Measurements from ENCODE around the gene SMIM1.

Gene SMIM1

GRCh38 chr1:3736708-3737107, 35.8 kb upstream of the SMIM1 start:
- no peak for TF ChIP-seq CTCF (IDR thresholded peaks at IDR 0.05; ENCODE audit: low read depth, low read length, missing control alignments)
- no peak overlapping the region for H3K4me3 ChIP-seq (replicated peaks; ENCODE audit: low read depth, low read length)
- DNase-seq (ENCODE audit: extremely low read depth, low read depth), result no peak

- no peak overlapping the region for H3K4me3 ChIP-seq (replicated peaks; ENCODE audit: low read depth, low read length)
- no peak for TF ChIP-seq CTCF (IDR thresholded peaks at IDR 0.05; ENCODE audit: low read depth, low read length, missing control alignments)
- no peak for DNase-seq (ENCODE audit: extremely low read depth, low read depth)
Measured at GRCh38 chr1:3738943-3739342, 33.6 kb upstream of the SMIM1 start.

- TF ChIP-seq CTCF (IDR thresholded peaks at IDR 0.05; ENCODE audit: low read depth, low read length, missing control alignments), result no peak
- no peak for DNase-seq (ENCODE audit: extremely low read depth, low read depth)
- no peak overlapping the region for H3K4me3 ChIP-seq (replicated peaks; ENCODE audit: low read depth, low read length)
Measured at GRCh38 chr1:3740042-3740441, 32.5 kb upstream of the SMIM1 start.

- no peak overlapping the region for H3K4me3 ChIP-seq (replicated peaks; ENCODE audit: low read depth, low read length)
- no peak for DNase-seq (ENCODE audit: extremely low read depth, low read depth)
- no peak for TF ChIP-seq CTCF (IDR thresholded peaks at IDR 0.05; ENCODE audit: low read depth, low read length, missing control alignments)
Measured at GRCh38 chr1:3740752-3741151, 31.8 kb upstream of the SMIM1 start.

GRCh38 chr1:3741566-3742438, 30.7 kb upstream of the SMIM1 start:
- no peak for TF ChIP-seq CTCF (IDR thresholded peaks at IDR 0.05; ENCODE audit: low read depth, low read length, missing control alignments)

GRCh38 chr1:3742439-3743298, 29.9 kb upstream of the SMIM1 start:
- DNase-seq (ENCODE audit: extremely low read depth, low read depth), result no peak
- no peak for TF ChIP-seq CTCF (IDR thresholded peaks at IDR 0.05; ENCODE audit: low read depth, low read length, missing control alignments)
- H3K4me3 ChIP-seq (replicated peaks; ENCODE audit: low read depth, low read length), result no peak overlapping the region

More at GRCh38 chr1:3741566-3742438, 30.7 kb upstream of the SMIM1 start:
- no peak for DNase-seq (ENCODE audit: extremely low read depth, low read depth)
- no peak overlapping the region for H3K4me3 ChIP-seq (replicated peaks; ENCODE audit: low read depth, low read length)

Data from HFF-Myc (cell line).